ENCODE results near the gene ZNF22. TPM values are rescaled to one million over a fixed set of nuclear protein-coding genes. Genes with fewer than 3 reads are reported as not detected.

The ZNF22 gene
- total RNA-seq, 1 donor from 2014 or later = 26.9 TPM

GRCh38 chr10:44976352-44977198, 24.1 kb upstream of the ZNF22 start:
- DNase-seq = no peak
- H3K36me3 ChIP-seq = peaks cover 16% of the 10 kb centered on the region

DNA sequence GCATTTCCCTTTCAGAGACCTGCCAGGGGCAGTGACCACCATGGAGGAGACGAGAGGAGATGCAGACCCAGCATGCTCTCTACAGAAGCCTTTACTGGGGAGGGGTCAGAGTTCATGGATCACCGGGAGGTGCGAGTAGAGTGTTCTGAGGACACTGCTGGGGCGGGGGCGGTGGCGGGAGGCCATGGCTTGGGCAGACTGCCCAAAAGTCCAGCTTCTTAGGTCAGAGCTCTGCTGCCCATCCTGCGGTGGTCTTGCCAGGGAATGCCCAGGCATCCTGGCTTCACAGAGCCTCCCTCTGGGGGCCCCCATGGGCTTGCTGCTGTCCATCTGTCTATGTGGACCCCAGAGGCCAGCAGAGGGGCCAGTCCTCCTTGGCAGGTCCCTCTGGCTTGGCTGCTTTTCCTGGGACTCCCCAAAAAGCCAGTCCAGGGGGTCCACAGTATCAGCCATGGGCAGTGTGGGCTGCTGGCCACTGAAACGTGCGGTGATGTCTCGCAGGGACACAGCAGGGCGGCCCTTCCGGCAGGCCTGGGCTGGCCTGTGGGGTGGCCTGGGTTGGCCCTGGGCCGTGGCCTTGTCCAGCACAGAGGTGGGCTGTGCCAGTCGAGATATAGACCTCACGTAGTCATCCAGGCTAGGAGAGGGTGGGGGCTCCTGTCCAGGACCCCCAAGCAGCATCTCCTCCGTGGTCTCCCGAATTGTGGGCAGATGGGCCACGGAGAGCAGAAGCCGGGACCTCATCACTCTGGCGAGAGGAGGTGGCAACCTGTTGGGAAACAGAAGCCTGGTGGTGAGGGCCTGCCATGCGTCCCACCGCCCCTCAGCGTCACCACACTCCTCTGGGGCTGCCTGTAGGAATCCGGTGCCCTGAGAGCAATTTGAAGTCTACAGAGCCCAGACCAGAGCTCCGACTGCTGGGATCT, 23.2 kb upstream of the ZNF22 start:
- peak overlapping the region; percentile 73 for H3K4me3 ChIP-seq
- no peaks in the 10 kb centered on the region for H3K9me3 ChIP-seq
- peaks cover 16% of the 10 kb centered on the region for H3K36me3 ChIP-seq
- intact Hi-C loops (cut with DNase I) = no loop called here
- no peak for DNase-seq
- no peak for ATAC-seq
- peak overlapping the region; percentile 92 for H3K27ac ChIP-seq
- no peaks in the 10 kb centered on the region for H3K27me3 ChIP-seq
- H3K4me1 ChIP-seq = peaks cover 67% of the 10 kb centered on the region
- no peak for TF ChIP-seq CTCF (IDR thresholded peaks at IDR 0.05)

More at GRCh38 chr10:44976352-44977198, 24.1 kb upstream of the ZNF22 start:
- Histone ChIP-seq H3K4me1 (peaks cover 58% of the 10 kb centered on the region), H3K27me3 (no peaks in the 10 kb centered on the region), H3K27ac (peak overlapping the region; percentile 92), H3K9me3 (no peaks in the 10 kb centered on the region), H3K4me3 (peak overlapping the region; percentile 73)
- ATAC-seq = no peak
- intact Hi-C loops (cut with DNase I) = no loop called here
- no peak for TF ChIP-seq CTCF (IDR thresholded peaks at IDR 0.05)

GRCh38 chr10:44978213-44978569, 22.5 kb upstream of the ZNF22 start:
- no peaks in the 10 kb centered on the region for H3K27me3 ChIP-seq
- H3K36me3 ChIP-seq = peaks cover 16% of the 10 kb centered on the region
- intact Hi-C loops (cut with DNase I) = no loop called here
- DNase-seq = no peak
- no peaks in the 10 kb centered on the region for H3K9me3 ChIP-seq
- H3K27ac ChIP-seq = peak overlapping the region; percentile 92
- ATAC-seq = no peak
- no peak for TF ChIP-seq CTCF (IDR thresholded peaks at IDR 0.05)
- H3K4me3 ChIP-seq = peak overlapping the region; percentile 73
- peaks cover 72% of the 10 kb centered on the region for H3K4me1 ChIP-seq

DNA sequence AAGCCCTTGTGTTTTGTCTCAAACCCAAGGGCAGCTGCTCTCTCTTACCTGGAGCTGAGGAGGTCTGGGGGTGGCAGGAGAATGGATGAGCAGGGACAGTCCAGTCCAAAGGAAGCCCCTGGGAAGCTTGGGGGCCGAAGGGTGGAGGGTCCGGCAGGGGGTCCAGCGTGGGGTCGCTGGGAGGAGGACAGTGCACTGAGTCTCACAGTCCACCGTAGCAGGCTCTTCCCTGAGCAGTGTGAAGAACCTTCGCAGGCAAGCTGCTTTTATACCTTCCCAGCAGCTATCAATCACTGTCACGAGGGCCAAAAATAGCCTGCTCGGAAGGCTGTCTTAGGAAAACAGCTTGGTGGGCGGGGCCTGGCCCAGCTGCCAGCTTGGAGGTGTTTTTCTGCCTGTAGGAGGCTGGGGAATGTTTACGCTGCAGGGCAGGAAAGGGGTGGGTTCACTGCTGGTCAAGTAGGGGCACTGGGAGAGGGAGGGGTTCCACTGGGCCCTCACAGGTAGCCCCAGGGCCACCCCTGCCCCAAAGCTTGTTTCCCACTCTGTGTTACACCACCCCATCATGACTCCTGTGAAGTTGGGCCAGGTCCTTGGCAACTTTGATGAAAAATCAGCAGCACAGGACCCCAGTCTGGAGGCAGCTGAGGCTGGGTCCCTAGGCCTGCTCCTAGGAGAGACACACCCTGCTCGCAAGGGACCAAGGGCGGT, 22.0 kb upstream of the ZNF22 start, which contains the start of gene DEPP1:
Gene DEPP1, minus strand, starts transcription at position 240 of the 711 bp plus-strand sequence. CDS start 779 bp downstream, outside the sequence.
- H3K4me3 ChIP-seq = peak within 1 kb of the TSS; percentile 73
- H3K27me3 ChIP-seq = no peaks in the 10 kb centered on the region
- no peaks in the 10 kb centered on the region for H3K9me3 ChIP-seq
- DNase-seq (peak; percentile 94), ATAC-seq (peak; percentile 75)
- intact Hi-C loops (cut with DNase I) = no loop called here
- TF ChIP-seq CTCF (IDR thresholded peaks at IDR 0.05) = no peak
- peak within 1 kb of the TSS; percentile 92 for H3K27ac ChIP-seq
- H3K4me1 ChIP-seq = peaks cover 70% of the 10 kb centered on the region
- H3K36me3 ChIP-seq = peaks cover 16% of the 10 kb centered on the region

All from upper lobe of right lung (tissue), 1 donor.